Esophagus (tissue), 2 donors: ENCODE results near the gene GPR37. TPM values are rescaled to one million over a fixed set of nuclear protein-coding genes. Genes with fewer than 3 reads are reported as not detected.

Experiments used
- H3K27ac ChIP-seq, 2 donors: one replicate each; pipeline ENCODE4 v1.5.1; 2013; ENCODE audit warnings: low read depth in 2 of 2, mild to moderate bottlenecking in 2 of 2, inconsistent platforms in 1 of 2, low read length in 1 of 2, moderate library complexity in 1 of 2
- H3K27me3 ChIP-seq, 2 donors: one replicate each; pipeline ENCODE4 v1.6.1; 2013; ENCODE audit warnings: low read length in 2 of 2, control low read depth in 1 of 2, mild to moderate bottlenecking in 1 of 2; ENCODE audit not compliant: insufficient read depth in 2 of 2, control insufficient read depth in 1 of 2
- H3K36me3 ChIP-seq, 2 donors: one replicate each; pipeline ENCODE4 v1.6.1; 2013; ENCODE audit warnings: low read length in 1 of 2; ENCODE audit not compliant: control insufficient read depth in 2 of 2, insufficient read depth in 2 of 2
- H3K4me1 ChIP-seq, 2 donors: one replicate each; pipeline ENCODE4 v1.6.1; 2013; ENCODE audit warnings: low read length in 1 of 2; ENCODE audit not compliant: control insufficient read depth in 2 of 2, insufficient read depth in 2 of 2
- H3K4me3 ChIP-seq, 2 donors: one replicate each; pipeline ENCODE4 v1.5.1; 2013; ENCODE audit warnings: low read length in 2 of 2, mild to moderate bottlenecking in 2 of 2, low read depth in 1 of 2, moderate library complexity in 1 of 2
- H3K9me3 ChIP-seq, 2 donors: one replicate each; pipeline ENCODE4 v1.6.1; 2013; ENCODE audit warnings: mild to moderate bottlenecking in 2 of 2, low read depth in 1 of 2, low read length in 1 of 2, moderate library complexity in 1 of 2; ENCODE audit not compliant: control insufficient read depth in 2 of 2, insufficient read depth in 1 of 2
- WGBS, 2 donors: extraction: QIAGEN DNeasy Blood & Tissue Kit; methylation state at CpG; one replicate each; pipeline ENCODE4 v1.1.7; 2013; 5-methylcytosine and 5-hydroxymethylcytosine counted together
- polyA plus RNA-seq, 2 donors: library from polyadenylated mRNA; stranded (reverse); fragments of 200-250 nt; gene quantifications; one replicate each; pipeline ENCODE4 v1.2.3, GENCODE V29; 2013
- donor health status: healthy with polysubstance abuse.
- donor health status: Bipolar disorder and iron deficiency.

The GPR37 gene
- polyA plus RNA-seq, 2 donors: 0.90 to 3.6 TPM

DNA sequence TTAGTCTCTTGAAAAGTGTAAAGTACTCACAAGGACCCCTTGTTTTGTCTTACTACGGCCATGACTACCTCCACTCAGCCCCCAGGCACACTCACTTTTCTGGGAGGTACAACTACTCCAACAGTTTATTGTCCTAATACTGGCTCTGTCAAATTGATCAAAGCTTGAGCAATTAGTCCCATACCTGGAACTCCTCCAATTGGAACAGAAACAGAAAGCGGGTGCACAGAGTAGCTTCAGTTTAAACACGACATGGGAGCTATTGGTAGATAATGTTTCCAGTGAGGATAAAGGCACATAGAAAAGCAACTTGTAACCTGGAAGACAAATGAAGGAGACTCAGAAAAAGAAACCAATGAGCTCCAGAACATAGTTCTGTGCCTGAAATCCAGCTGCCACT lies 7.7 kb upstream of the GPR37 start:
- Histone ChIP-seq H3K4me3 (no peak overlapping the region), H3K4me1 (no peaks in the 10 kb centered on the region), H3K27ac (no peak overlapping the region), H3K27me3 (no peaks in the 10 kb centered on the region), H3K9me3 (no peaks in the 10 kb centered on the region), H3K36me3 (no peaks in the 10 kb centered on the region)
- WGBS, 2 donors: 50 to 55% methylated on average over 3 of the region's 3 CpGs

DNA sequence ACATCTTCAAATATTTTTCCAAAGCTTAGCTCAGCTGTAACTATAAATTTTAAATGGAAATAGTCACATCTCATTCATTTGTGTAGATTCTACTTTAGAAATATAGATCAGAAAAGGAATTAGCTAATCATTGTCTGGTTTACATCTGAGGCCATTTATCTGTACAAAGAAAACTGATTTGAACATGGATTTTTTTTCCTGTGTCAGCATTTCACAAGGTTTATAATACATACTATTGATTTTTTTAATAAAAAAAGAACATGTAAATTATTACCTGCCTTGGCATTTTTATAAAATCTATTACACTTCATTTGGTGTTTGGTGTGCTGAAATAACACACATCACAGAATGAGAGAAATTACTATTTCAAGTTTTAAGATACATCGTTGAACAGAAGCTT lies 3.5 kb upstream of the GPR37 start:
- Histone ChIP-seq H3K27ac (no peak overlapping the region), H3K9me3 (no peaks in the 10 kb centered on the region), H3K36me3 (no peaks in the 10 kb centered on the region), H3K4me3 (no peak overlapping the region), H3K4me1 (peaks cover 3 to 4% of the 10 kb centered on the region in 2 donors), H3K27me3 (no peaks in the 10 kb centered on the region)
- WGBS, 2 donors: 82 to 93% methylated on average over 1 of the region's 1 CpG

DNA sequence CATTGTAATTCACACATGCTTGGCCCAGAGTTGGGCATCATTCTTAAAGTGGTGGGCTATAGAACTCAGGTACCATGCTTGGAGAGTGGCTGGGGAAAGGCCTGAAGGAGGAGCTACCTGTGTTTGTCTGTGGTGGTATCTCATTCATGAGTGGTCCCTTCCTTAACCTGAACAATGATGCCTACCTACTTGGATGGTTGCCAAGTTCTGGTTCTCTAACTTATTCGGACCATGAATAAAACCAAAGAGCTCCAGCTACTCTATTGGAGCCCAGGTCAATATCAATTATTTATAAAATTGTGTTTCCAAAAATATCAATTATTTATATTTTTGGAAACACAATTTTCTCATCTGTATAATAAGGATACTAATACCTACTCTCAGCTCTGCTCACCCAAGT lies 2.9 kb upstream of the GPR37 start:
- Histone ChIP-seq H3K9me3 (no peaks in the 10 kb centered on the region), H3K4me3 (no peak overlapping the region), H3K4me1 (peaks cover 4 to 7% of the 10 kb centered on the region in 2 donors), H3K36me3 (no peaks in the 10 kb centered on the region), H3K27me3 (no peaks in the 10 kb centered on the region), H3K27ac (no peak overlapping the region)
- 74 to 75% methylated on average over 1 of the region's 1 CpG for WGBS, 2 donors

DNA sequence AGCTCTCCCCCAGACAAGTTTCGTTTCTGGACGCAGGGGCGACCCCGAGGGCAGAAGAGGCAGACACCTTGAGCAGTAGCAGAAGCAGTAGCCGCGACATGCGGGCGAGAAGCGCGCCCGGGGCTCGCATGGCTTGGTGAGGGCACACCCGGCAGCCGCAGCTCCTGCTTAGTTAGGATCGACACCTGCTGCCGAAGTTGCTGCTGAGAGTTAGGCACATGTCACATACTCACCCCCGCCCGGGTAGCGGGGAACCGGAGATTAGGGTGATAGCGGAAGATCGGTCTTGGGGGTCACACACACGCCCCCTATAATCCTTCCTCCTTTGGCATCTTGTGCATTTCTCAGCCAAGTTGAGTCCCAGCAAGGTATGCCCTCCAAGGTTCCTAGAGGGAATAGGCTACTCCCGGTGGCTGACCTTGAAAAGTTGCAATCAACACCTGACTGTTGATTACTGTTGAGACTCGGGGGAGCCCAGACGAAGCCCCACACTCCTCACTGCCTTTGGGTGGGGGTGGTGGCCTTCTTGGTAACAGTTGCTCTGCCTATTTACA lies 668 bp downstream of the GPR37 start:
- no peaks in the 10 kb centered on the region for H3K9me3 ChIP-seq
- 1% methylated on average over 26 of the region's 26 CpGs for WGBS, 2 donors
- no peaks in the 10 kb centered on the region for H3K27me3 ChIP-seq
- peaks cover 4 to 7% of the 10 kb centered on the region in 2 donors for H3K4me1 ChIP-seq
- peak overlapping the region; percentile 61 to 67 for H3K4me3 ChIP-seq
- peak overlapping the region in 1 of 2 donors; percentile 79 for H3K27ac ChIP-seq
- no peaks in the 10 kb centered on the region for H3K36me3 ChIP-seq

DNA sequence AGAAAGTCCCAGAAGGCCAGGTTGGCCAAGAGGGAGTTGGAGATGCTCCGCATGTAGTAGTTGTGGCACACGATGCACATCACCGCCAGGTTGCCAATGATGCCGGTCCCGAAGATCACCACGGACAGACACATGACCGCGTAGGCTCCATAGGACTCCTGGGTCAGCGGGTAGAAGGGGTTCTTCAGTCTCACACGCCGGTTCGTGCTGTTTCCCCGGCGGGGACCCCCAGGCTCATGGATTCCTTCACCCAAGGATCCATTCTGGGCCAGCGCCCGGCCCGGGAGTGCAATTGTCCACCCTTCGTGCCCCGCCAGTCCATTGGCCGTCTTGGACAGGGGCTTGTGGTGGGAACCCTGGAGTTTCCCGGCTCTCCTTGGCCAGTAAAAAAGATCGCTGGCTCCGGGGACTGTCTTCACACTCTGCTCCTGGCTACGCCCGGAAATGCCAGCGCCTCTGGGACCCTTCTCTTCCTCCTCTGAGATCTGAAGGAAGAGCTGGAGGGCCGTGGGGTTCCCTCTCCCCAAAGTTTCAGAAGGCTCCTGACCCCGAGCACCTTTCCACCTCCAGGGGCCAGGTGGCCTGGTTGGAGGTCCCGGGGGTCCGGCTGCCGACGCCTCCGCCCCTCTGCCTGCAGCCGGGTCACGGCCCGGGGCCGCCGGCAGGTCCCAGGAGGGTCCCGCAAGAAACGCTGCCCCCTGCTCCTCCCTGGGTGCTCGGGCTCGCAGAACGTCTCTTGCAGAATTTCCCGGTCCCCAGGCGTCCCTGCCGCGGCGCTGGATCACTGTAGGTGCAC lies 1.3 kb downstream of the GPR37 start:
- H3K9me3 ChIP-seq: no peaks in the 10 kb centered on the region

DNA sequence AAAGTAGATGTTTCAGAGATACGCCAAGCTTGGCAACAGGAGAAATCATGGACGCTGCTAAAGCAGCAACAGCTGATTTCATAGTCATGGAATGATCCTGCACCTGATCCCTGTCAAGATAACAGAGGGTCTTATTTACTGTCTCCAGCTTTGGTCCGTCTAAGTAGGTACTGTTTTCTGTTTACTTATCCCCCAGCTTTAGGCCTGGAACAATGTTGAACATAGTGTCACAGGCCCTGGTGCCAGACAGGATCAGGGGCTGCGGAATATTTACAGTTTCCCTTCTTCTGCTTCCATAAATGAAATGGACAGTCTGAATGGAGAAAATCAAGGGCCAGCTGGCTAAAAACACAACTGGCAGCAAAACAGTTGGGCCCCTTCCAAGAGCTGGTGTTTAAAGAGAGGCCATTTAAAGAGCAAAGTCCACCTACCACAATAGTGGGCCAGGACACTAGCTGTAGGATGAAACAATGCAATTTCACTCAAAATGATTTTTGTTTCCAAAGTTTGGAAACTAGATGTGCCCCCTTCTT lies 2.9 kb downstream of the GPR37 start:
- H3K9me3 ChIP-seq: no peaks in the 10 kb centered on the region
- H3K36me3 ChIP-seq: no peaks in the 10 kb centered on the region
- WGBS, 2 donors: 54 to 60% methylated on average over 4 of the region's 4 CpGs
- no peak overlapping the region for H3K27ac ChIP-seq
- no peaks in the 10 kb centered on the region for H3K27me3 ChIP-seq
- H3K4me1 ChIP-seq: peaks cover 4 to 7% of the 10 kb centered on the region in 2 donors
- peak overlapping the region in 1 of 2 donors; percentile 67 for H3K4me3 ChIP-seq

More for the DNA sequence above, 1.3 kb downstream of the GPR37 start:
- peak overlapping the region; percentile 61 to 67 for H3K4me3 ChIP-seq
- H3K36me3 ChIP-seq: no peaks in the 10 kb centered on the region
- H3K27me3 ChIP-seq: no peaks in the 10 kb centered on the region
- peaks cover 4 to 7% of the 10 kb centered on the region in 2 donors for H3K4me1 ChIP-seq
- no peak overlapping the region for H3K27ac ChIP-seq
- 13 to 16% methylated on average over 48 of the region's 48 CpGs for WGBS, 2 donors

DNA sequence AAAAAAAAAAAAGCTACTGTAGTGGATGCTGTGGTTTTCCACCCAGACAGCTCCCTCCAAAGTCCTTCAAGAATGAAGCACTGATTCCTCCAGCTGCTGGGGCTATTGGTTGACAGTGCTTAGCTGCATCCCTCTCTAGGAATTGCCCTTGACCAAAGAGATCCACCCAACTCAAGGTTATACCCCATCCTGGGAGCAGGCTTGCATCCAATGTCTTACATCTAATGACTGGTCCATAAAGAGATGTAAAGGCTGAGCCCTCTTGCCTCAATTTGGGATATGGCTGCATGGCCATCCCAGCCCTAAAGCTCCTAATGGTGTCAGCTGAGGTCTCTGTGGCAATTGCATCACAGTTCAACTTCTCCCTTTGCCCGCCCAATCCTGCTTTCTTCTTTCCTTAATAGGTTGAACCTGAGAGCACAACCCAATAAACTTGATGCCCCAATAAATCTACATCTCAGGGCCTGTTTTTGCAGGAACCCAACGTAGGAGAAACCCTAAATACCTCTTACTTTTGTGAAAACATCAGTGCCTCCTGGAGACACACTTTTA lies 4.4 kb downstream of the GPR37 start:
- H3K27me3 ChIP-seq: no peaks in the 10 kb centered on the region
- no peak overlapping the region for H3K4me3 ChIP-seq
- WGBS, 2 donors: 69 to 82% methylated on average over 2 of the region's 2 CpGs
- no peaks in the 10 kb centered on the region for H3K36me3 ChIP-seq
- peaks cover 4 to 7% of the 10 kb centered on the region in 2 donors for H3K4me1 ChIP-seq
- no peak overlapping the region for H3K27ac ChIP-seq
- no peaks in the 10 kb centered on the region for H3K9me3 ChIP-seq

DNA sequence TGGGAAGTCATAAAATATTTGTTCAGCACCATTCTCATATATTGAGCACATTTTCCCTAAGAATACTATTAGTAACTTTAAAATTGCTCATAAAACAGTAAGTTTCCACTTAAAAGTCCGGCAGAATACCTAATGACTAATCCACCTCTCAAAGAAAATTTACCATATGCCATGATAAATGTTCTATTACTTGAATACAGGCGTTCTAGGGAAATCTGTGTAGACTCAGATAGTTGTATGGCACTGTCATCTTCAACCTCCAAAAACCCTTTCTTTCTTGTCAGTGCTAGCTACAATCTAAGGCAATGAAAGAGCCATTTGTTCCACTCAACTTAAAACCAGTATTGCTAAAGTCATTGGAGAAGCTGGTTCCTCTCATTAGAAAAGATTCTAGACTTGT lies 7.3 kb downstream of the GPR37 start:
- Histone ChIP-seq H3K4me1 (no peaks in the 10 kb centered on the region), H3K27me3 (no peaks in the 10 kb centered on the region), H3K36me3 (no peaks in the 10 kb centered on the region), H3K4me3 (no peak overlapping the region), H3K9me3 (no peaks in the 10 kb centered on the region), H3K27ac (no peak overlapping the region)
- WGBS, 2 donors: 70 to 78% methylated on average over 2 of the region's 2 CpGs

DNA sequence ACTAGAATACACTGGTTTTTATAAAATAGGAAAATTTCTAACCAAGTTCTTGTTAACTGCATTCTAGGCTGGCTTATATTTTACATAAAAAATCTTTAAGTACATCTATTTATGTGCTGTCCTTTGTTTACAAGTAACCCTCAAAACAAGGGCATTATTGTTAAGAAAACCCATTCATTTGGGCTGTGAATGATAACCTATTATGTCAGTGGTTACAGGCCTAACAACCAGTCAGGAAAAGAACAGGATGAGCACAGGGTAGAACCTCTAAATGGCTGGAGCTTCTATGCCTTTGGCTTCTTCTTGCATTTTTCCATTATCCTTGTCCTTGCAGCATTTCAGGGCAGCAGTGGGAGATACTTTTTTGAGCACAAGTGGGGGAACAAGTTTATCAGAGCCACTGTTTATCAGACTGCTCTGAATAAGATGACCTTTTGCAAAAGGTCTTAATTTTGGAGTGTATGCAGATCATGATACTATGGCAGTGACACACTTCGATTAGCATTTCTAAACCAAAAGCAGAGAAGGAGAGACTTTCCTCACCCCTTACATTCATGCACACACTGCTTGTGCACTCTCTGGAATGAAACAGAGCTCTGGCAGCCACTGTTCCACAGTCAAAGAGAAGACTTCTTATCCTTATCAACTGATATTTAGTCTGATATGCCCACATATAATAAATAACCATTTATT lies 10.9 kb downstream of the GPR37 start:
- H3K4me3 ChIP-seq: no peak overlapping the region
- no peaks in the 10 kb centered on the region for H3K4me1 ChIP-seq
- no peaks in the 10 kb centered on the region for H3K36me3 ChIP-seq
- no peaks in the 10 kb centered on the region for H3K9me3 ChIP-seq
- WGBS, 2 donors: 35 to 68% methylated on average over 1 of the region's 1 CpG
- no peak overlapping the region for H3K27ac ChIP-seq
- no peaks in the 10 kb centered on the region for H3K27me3 ChIP-seq
